Stomach (tissue), 19 donors: Measurements from ENCODE around the gene PHKA1. TPM values are rescaled to one million over a fixed set of nuclear protein-coding genes. Genes with fewer than 3 reads are reported as not detected.
"Not testable (repeated sequence)": the region's sequence is repeated elsewhere in the genome, so short reads cannot be mapped to it uniquely, and the experiment has no call there.

Experiments
- DNase-seq, 2 donors: peaks; one replicate each; pipeline versions ENCODE4 v3.0.0 to v3.0.0-alpha.2; 2013 to 2019
- H3K27ac ChIP-seq, 5 donors: fragments of 200-600 bp in 4 of 5; sonication (generic) in 4 of 5; one replicate each; pipeline ENCODE4 v1.5.1; 2013 to 2019; ENCODE audit warnings: mild to moderate bottlenecking in 1 of 5, moderate library complexity in 1 of 5
- H3K27me3 ChIP-seq, 3 donors: fragments of 200-600 bp; sonication (generic); one replicate each; pipeline ENCODE4 v1.5.1; 2017 to 2019; ENCODE audit warnings: mixed run types in 1 of 3
- H3K36me3 ChIP-seq, 4 donors: fragments of 200-600 bp; sonication (generic); 1 replicate in 3 of 4; 2 replicates in 1 of 4; pipeline ENCODE4 v1.5.1; 2016 to 2019
- H3K4me1 ChIP-seq, 4 donors: fragments of 200-600 bp; sonication (generic); one replicate each; pipeline ENCODE4 v1.5.1; 2016 to 2019
- H3K4me3 ChIP-seq, 4 donors: fragments of 200-600 bp; sonication (generic) in 3 of 4; one replicate each; pipeline ENCODE4 v1.5.1; 2016 to 2019; ENCODE audit warnings: mild to moderate bottlenecking in 1 of 4
- H3K9me3 ChIP-seq, 4 donors: fragments of 200-600 bp; sonication (generic); one replicate each; pipeline ENCODE4 v1.5.1; 2016 to 2019
- EP300 ChIP-seq: sonication (generic); formaldehyde crosslinking; IDR thresholded peaks from one replicate; pipeline ENCODE4 v1.6.1; 2017; ENCODE audit warnings: antibody characterized with exemption
- POLR2A ChIP-seq, 4 donors: fragments of 450-650 bp; IDR thresholded peaks; one replicate each; pipeline ENCODE4 v1.6.1; 2016; ENCODE audit warnings: antibody characterized with exemption in 4 of 4, control low read depth in 2 of 4, mild to moderate bottlenecking in 1 of 4, moderate library complexity in 1 of 4
- POLR2AphosphoS5 ChIP-seq, 3 donors: sonication (generic); formaldehyde crosslinking; IDR thresholded peaks; one replicate each; pipeline ENCODE4 v1.6.1; 2016; ENCODE audit warnings: antibody characterized with exemption in 3 of 3
- WGBS, 5 donors: extraction: QIAGEN DNeasy Blood & Tissue Kit in 3 of 5; methylation state at CpG; one replicate each; pipeline versions ENCODE4 v1.1.5 to v1.1.7; 2013 to 2018; 5-methylcytosine and 5-hydroxymethylcytosine counted together
- intact Hi-C: fragments of 100-400 bp; cut with DNase I; formaldehyde crosslinking; loops from one replicate; pipeline ENCODE4 v1.15.1; 2023; ENCODE audit warnings: low total_unique reads
- long read RNA-seq, 10 donors: transcript quantifications; one replicate each; lab custom pipeline, GENCODE V29; 2026
- polyA plus RNA-seq, 3 donors: library from polyadenylated mRNA; stranded (reverse); fragments of 200-250 nt; gene quantifications; one replicate each; pipeline ENCODE4 v1.2.3, GENCODE V29; 2013
- total RNA-seq, 5 donors: library from RNA; depleted of rRNA; stranded (reverse); fragments of >200 nt; gene quantifications; one replicate each; pipeline versions ENCODE4 v1.1.0 to v1.2.3, GENCODE V29; 2014 to 2016
- TF ChIP-seq, protein P1 (sequence below), 7 experiments: fragments of 450-650 bp in 4 of 7; fragments of 200-600 bp in 3 of 7; sonication (generic) in 3 of 7; IDR thresholded peaks; one replicate each; pipeline ENCODE4 v1.5.1; 2016 to 2019; ENCODE audit warnings: antibody characterized with exemption in 7 of 7, control low read depth in 2 of 7, mild to moderate bottlenecking in 1 of 7
- donor health status: healthy with polysubstance abuse.
- donor health status: Bipolar disorder and iron deficiency.
- donor health status: healthy.

Gene PHKA1
- total RNA-seq (10 to 100 TPM in 2 of 5 donors, 1 to 10 TPM in 3; 2.0 to 13.4 (median 9.0) TPM), polyA plus RNA-seq (1 to 10 TPM; 3.1 to 4.9 (median 3.8) TPM)
- long read RNA-seq, donor 1: 0 reads
- long read RNA-seq, donor 2: 0 reads
- long read RNA-seq, donor 3: 0 reads
- long read RNA-seq, donor 4: 0 reads
- long read RNA-seq, donor 5: 0 reads
- long read RNA-seq, donor 6: 0 reads
- long read RNA-seq, donor 7: 0 reads
- long read RNA-seq, donor 8: 0 reads
- long read RNA-seq, donor 9: 0 reads
- long read RNA-seq, donor 10: 0 reads

DNA sequence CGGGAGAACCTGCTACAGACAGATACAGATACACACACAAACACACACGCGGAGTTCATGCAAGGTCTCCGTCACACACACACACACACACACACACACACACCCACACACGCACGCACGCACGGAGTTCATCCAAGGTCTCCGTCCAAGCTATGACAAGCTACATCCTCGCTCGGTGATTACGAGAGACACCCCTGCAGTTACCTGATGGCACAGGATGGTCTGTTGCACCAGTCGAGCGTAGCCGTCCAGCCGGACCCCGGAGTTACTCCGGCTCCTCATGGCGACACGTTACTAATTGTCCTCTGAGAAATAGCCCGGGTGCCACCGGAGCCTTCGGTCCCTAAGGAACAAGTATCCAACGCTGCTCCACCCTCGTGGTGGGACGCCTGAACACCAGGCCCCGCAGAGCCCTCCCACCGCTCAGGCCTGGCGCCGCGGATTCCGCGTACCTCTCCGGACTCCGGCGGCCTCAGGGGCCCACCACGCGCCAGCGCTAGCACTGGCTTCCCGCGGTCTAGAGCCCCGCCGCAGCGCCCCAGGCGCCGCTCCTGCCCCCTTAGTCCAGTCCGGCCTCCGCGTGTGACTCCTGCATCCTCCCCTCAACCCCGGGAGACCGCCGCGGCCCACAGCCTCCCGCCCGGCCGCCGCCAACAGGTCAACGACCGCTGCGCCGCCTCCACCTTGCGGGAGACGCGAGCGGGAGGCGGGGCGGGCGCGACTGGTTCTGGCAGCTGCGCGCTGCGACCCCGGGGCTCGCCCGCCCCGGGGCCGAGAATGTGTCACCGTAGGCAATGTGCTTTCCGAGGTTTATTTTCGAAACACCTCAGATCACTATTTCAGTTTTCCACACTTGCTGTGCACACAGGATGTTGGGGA is at the start of gene PHKA1:
TSS of gene PHKA1 (minus strand) at position 708 of the 879 bp plus-strand sequence. CDS start at position 282, 426 bp downstream.
- peak within 1 kb of the TSS; percentile 80 to 88 (median 83) for H3K27ac ChIP-seq
- peak in 1 of 3 donors; percentile 22 for TF ChIP-seq POLR2AphosphoS5 (IDR thresholded peaks at IDR 0.05)
- H3K4me1 ChIP-seq, H3K27me3 ChIP-seq, intact Hi-C loops, H3K9me3 ChIP-seq, H3K36me3 ChIP-seq: not testable (repeated sequence)
- peak within 1 kb of the TSS; percentile 45 to 51 (median 49) for H3K4me3 ChIP-seq
- peak; percentile 58 to 73 for DNase-seq
- WGBS, 5 donors: 4 to 54% (median 21%) methylated on average over 12 to 80 of the region's 80 CpGs

DNA sequence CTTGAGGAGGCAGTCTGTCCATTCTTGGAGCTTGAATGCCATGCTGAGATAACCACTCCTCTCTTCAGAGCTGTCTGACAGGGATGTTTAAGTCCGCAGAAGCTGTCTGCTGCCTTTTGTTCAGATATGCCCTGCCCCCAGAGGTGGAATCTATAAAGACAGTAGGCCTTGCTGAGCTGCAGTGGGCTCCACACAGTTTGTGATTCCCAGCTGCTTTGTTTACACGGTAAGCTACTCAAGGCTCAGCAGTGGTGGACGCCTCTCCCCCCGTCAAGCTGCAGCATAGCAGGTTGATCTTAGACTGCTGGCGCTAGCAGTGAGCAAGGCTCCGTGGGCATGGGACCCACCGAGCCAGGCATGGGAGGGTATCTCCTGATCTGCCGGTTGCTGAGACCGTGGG is 46.3 kb upstream of the PHKA1 start:
- H3K27me3 ChIP-seq, H3K36me3 ChIP-seq, H3K9me3 ChIP-seq, H3K27ac ChIP-seq, H3K4me3 ChIP-seq, H3K4me1 ChIP-seq, intact Hi-C loops, DNase-seq: not testable (repeated sequence)
- WGBS, 5 donors: no CpG with 5 or more reads among the region's 9 CpGs

DNA sequence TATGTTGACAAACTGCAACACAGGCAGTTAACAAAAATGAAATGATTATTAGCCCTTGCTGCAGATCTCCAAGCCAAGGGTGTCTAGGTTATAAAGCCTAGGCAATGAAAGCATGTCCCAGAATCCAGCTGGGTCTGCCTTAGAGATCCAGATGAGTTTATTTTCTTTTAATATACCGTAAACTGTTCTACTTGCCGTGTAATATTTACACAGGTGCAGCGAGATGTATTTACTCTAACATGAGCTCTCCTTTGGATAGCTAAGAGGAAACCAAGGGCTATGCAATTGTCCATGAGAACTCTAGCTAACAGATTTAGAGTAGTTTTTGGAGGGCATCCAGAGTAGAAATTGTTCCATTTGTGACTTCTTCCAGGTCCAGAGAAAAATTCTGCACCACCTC is 34.4 kb upstream of the PHKA1 start:
- WGBS, 5 donors: no CpG with 5 or more reads among the region's 3 CpGs
- intact Hi-C loops: not testable (repeated sequence)

DNA sequence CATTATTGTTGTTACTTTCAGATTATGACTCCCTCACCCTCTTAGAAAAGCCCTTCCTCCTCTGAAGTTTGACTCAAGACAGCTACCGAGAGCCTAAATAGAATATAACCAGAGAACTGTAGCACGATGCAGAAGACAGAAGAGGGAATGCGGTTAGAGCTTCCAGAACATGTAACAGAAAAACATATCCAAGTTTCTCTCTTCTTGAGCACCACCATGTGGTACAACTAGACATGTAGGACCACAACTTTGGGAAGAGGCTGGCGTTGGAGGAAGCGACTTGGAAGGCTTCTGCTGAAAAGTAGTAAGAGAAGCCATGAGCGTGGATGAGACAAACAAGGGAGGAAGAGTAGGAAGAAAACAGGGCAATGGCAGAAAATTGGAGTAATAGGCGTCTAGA is 31.4 kb upstream of the PHKA1 start:
- H3K27ac ChIP-seq, DNase-seq, intact Hi-C loops, H3K27me3 ChIP-seq, H3K36me3 ChIP-seq, H3K4me1 ChIP-seq, H3K9me3 ChIP-seq, H3K4me3 ChIP-seq: not testable (repeated sequence)
- WGBS, 5 donors: no CpG with 5 or more reads among the region's 7 CpGs

More for the DNA sequence above, 34.4 kb upstream of the PHKA1 start:
- H3K4me1 ChIP-seq, H3K4me3 ChIP-seq, H3K27ac ChIP-seq, DNase-seq, H3K27me3 ChIP-seq, H3K36me3 ChIP-seq, H3K9me3 ChIP-seq: not testable (repeated sequence)

DNA sequence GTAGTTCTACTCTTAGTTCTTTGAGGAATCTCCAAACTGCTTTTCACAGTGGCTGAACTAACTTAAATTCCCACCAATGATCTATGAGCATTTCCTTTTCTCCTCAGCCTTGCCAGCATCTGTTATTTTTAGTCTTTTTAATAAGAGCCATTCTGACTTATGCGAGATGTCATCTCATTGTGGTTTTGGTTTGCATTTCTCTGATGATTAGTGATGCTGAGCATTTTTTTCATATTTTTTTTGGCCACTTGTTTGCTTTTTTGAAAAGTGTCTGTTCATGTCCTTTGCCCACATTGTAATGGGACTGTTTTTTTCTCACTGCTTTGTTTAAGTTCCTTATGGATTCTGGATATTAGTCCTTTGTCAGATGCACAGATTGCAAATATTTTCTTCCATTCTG is 21.5 kb upstream of the PHKA1 start:
- 81 to 93% (median 88%) methylated on average over 1 of the region's 1 CpG; no CpG with 5 or more reads in 1 of the 5 donors for WGBS, 5 donors
- peaks cover 0 to 13% (median 5%) of the 10 kb centered on the region in 4 donors for H3K9me3 ChIP-seq
- TF ChIP-seq POLR2AphosphoS5 (IDR thresholded peaks at IDR 0.05) (no peak), EP300 (no peak), POLR2A (IDR thresholded peaks at IDR 0.05) (no peak)
- no peaks in the 10 kb centered on the region for H3K4me1 ChIP-seq
- intact Hi-C loops: no loop called here
- no peak overlapping the region for H3K27ac ChIP-seq
- no peak overlapping the region for H3K4me3 ChIP-seq
- no peaks in the 10 kb centered on the region for H3K36me3 ChIP-seq
- no peaks in the 10 kb centered on the region for H3K27me3 ChIP-seq
- no peak for DNase-seq

DNA sequence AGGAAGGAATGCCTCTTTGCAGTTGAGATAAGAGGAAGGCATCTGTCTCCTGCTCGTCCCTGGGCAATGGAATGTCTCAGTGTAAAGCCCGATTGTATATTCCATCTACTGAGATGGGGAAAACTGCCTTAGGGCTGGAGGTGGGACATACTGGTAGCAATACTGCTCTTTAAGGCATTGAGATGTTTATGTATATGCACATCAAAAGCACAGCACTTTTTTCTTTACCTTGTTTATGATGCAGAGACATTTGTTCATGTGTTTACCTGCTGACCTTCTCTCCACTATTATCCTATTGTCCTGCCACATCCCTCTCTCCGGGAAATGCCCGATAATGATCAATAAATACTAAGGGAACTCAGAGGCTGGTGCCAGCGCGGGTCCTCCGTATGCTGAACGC is 19.5 kb upstream of the PHKA1 start:
- H3K36me3 ChIP-seq, intact Hi-C loops, H3K27ac ChIP-seq, DNase-seq, H3K4me1 ChIP-seq, H3K27me3 ChIP-seq, H3K4me3 ChIP-seq: not testable (repeated sequence)
- 38 to 51% (median 46%) methylated on average over 7 to 8 of the region's 8 CpGs for WGBS, 5 donors
- H3K9me3 ChIP-seq: peaks cover 0 to 13% (median 5%) of the 10 kb centered on the region in 4 donors

DNA sequence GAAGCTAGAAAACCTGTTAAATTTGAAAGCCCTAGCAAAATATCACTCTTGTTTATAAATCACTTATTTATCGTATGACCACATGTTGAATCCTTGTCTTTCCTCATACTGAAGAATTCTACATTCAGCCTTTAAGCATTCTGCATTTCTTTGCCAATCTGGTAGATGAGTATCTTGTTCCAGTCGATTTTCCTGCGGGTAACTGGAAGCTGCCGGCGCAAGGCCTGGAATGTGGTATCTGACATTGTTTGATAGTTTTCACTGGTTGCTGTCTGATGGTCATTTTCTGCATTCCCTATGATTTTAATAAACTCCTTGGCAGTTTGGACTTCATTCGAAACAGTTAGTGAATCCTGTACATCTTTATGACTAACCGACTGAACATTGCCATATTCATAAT is 13.7 kb upstream of the PHKA1 start:
- Histone ChIP-seq H3K9me3 (no peaks in the 10 kb centered on the region), H3K27ac (no peak overlapping the region), H3K36me3 (no peaks in the 10 kb centered on the region), H3K27me3 (no peaks in the 10 kb centered on the region), H3K4me1 (no peaks in the 10 kb centered on the region), H3K4me3 (no peak overlapping the region)
- TF ChIP-seq, protein P1, sequence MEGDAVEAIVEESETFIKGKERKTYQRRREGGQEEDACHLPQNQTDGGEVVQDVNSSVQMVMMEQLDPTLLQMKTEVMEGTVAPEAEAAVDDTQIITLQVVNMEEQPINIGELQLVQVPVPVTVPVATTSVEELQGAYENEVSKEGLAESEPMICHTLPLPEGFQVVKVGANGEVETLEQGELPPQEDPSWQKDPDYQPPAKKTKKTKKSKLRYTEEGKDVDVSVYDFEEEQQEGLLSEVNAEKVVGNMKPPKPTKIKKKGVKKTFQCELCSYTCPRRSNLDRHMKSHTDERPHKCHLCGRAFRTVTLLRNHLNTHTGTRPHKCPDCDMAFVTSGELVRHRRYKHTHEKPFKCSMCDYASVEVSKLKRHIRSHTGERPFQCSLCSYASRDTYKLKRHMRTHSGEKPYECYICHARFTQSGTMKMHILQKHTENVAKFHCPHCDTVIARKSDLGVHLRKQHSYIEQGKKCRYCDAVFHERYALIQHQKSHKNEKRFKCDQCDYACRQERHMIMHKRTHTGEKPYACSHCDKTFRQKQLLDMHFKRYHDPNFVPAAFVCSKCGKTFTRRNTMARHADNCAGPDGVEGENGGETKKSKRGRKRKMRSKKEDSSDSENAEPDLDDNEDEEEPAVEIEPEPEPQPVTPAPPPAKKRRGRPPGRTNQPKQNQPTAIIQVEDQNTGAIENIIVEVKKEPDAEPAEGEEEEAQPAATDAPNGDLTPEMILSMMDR (IDR thresholded peaks at IDR 0.05): no peak
- TF ChIP-seq POLR2AphosphoS5 (IDR thresholded peaks at IDR 0.05) (no peak), EP300 (no peak), POLR2A (IDR thresholded peaks at IDR 0.05) (no peak)
- intact Hi-C loops: no loop called here
- DNase-seq: no peak
- 82 to 96% (median 92%) methylated on average over 5 to 7 of the region's 7 CpGs for WGBS, 5 donors
